Measurements from ENCODE around the gene TP53I3. TPM values are rescaled to one million over a fixed set of nuclear protein-coding genes. Genes with fewer than 3 reads are reported as not detected.

The TP53I3 gene
- total RNA-seq: 0.70 and 0.96 TPM in 2 replicates

DNA sequence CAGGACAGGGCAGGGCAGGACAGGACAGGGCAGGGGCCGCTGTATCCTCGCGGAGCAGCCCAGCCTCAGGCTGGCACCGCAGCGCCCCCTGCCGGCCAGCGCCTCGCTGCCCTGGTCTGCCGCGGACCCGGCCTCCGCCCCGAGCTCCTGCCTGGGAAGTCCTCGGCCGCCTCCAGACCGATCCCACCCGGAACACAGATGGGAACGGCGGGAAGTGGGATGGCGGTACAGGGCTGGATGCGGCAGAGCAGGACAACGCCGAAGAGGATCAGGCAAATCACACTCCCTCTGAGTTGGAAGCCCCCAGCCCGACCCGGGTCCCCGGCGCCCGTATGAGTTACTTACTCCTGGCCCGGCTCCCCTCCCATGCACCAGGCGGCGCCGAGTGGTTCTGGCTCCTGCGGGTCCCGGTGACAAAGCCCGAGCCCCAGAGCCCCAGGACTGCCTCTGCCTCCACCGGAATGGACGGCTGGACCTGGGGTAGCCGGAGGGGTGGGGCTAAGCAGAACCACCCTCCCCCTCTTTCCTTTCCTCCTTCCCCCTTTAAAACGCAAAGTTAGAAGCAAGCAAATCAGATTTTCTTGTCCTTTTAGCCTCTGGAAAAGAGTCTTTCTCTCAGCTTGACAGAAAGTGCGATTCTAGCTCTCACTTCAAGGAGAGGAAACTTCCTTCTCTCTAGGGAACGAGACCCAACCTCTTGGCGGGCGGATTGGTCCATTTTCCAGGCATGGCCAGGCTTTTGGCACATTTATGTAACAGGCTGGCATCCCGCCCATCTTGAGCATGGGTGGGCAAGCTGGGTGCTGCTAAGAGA lies at the start of gene TP53I3:
TP53I3 (minus strand) TSS at position 449 of the 814 bp plus-strand sequence. CDS start 508 bp downstream, outside the sequence.
- H3K36me3 Mint-ChIP-seq (ENCODE audit: low read depth): peaks cover 6% of the 10 kb centered on the region
- H3K4me1 Mint-ChIP-seq (ENCODE audit: low read depth): peaks cover 18% of the 10 kb centered on the region
- H3K27me3 Mint-ChIP-seq (ENCODE audit: insufficient read depth): no peaks in the 10 kb centered on the region
- intact Hi-C loops (cut with micrococcal nuclease): loop anchor here (1.0 to 5.0 kb wide), 9 partner anchors 8 to 298 kb away; partner anchors contain the start of genes ATAD2B, FAM228B, PFN4 and SF3B6
- peak; percentile 77 for DNase-seq (ENCODE audit: low spot score)
- peak within 1 kb of the TSS; percentile 85 for H3K4me3 Mint-ChIP-seq
- H3K9me3 Mint-ChIP-seq: no peaks in the 10 kb centered on the region
- H3K27ac Mint-ChIP-seq: peak within 1 kb of the TSS; percentile 75

GRCh38 chr2:24132543-24132942 lies 47.9 kb upstream of the TP53I3 start:
- Mint-ChIP-seq H3K27me3 (ENCODE audit: insufficient read depth) (peaks cover 4% of the 10 kb centered on the region), H3K36me3 (ENCODE audit: low read depth) (no peaks in the 10 kb centered on the region), H3K4me3 (no peak overlapping the region), H3K4me1 (ENCODE audit: low read depth) (no peaks in the 10 kb centered on the region), H3K9me3 (peaks cover 13% of the 10 kb centered on the region), H3K27ac (no peak overlapping the region)
- DNase-seq (ENCODE audit: low spot score): no peak
- intact Hi-C loops (cut with micrococcal nuclease): no loop called here

DNA sequence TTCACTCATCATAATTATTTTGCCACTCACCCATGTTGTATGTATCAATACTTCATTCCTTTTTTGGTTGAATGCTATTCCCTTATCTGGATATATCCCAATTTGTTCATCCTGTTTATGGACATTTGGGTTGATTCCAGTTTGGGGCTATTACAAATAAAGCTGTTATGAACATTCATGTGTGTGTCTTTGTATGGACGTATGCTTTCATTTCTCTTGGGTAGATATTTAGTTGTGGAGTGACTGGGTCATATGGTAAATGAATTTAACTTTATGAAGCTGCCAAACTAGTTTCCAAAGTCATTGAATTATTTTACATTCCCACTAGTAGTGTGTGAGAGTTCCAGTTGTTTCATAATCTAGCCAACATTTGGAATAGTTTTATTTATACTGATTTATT lies 41.3 kb upstream of the TP53I3 start:
- H3K4me1 Mint-ChIP-seq (ENCODE audit: low read depth): peaks cover 15% of the 10 kb centered on the region
- no peaks in the 10 kb centered on the region for H3K27me3 Mint-ChIP-seq (ENCODE audit: insufficient read depth)
- intact Hi-C loops (cut with micrococcal nuclease): loop anchor here (10.0 kb wide), 1 partner anchor 239 kb away; the partner anchor contains the start of gene ITSN2
- no peak overlapping the region for H3K27ac Mint-ChIP-seq
- H3K4me3 Mint-ChIP-seq: no peak overlapping the region
- no peak for DNase-seq (ENCODE audit: low spot score)
- H3K36me3 Mint-ChIP-seq (ENCODE audit: low read depth): no peaks in the 10 kb centered on the region
- H3K9me3 Mint-ChIP-seq: no peaks in the 10 kb centered on the region

DNA sequence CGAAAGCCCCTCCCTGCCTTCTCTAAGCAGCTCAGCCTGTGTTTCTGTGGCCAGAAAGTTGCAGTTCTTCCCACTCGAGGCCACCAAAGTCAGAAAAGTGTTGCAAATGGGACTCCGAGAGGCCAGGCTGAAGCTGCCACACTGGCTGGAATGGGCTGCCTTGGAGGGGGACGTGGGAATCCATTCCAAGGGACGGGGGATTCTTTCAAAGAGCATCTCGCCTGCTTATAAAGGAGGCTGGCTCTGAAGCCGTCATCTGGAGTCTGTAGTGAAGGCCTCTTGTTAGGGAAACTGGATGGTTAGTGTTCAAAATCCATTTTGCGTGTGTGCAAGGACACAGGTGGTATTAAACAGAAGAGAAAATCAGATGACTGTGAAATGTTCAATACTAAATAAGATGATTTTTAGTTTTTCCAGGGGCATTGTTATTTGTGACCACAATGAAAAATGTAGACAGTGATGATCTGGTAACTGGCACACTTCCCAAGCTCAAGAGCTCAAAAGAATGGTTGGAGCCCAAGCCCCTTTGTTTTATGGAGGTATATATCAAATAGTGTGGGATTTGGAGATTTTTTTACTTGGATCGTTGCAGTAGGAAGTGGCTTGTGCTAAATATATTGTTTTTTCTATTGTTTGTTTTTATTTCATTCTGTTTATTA lies 39.4 kb upstream of the TP53I3 start:
- Mint-ChIP-seq H3K9me3 (no peaks in the 10 kb centered on the region), H3K27me3 (ENCODE audit: insufficient read depth) (no peaks in the 10 kb centered on the region), H3K4me1 (ENCODE audit: low read depth) (peaks cover 15% of the 10 kb centered on the region), H3K36me3 (ENCODE audit: low read depth) (no peaks in the 10 kb centered on the region), H3K4me3 (peak overlapping the region; percentile 75), H3K27ac (peak overlapping the region; percentile 48)
- no peak for DNase-seq (ENCODE audit: low spot score)
- intact Hi-C loops (cut with micrococcal nuclease): loop anchor here (1.0 to 10.0 kb wide), 5 partner anchors 40 to 241 kb away; partner anchors contain the start of genes ATAD2B, ITSN2, SF3B6 and TP53I3

DNA sequence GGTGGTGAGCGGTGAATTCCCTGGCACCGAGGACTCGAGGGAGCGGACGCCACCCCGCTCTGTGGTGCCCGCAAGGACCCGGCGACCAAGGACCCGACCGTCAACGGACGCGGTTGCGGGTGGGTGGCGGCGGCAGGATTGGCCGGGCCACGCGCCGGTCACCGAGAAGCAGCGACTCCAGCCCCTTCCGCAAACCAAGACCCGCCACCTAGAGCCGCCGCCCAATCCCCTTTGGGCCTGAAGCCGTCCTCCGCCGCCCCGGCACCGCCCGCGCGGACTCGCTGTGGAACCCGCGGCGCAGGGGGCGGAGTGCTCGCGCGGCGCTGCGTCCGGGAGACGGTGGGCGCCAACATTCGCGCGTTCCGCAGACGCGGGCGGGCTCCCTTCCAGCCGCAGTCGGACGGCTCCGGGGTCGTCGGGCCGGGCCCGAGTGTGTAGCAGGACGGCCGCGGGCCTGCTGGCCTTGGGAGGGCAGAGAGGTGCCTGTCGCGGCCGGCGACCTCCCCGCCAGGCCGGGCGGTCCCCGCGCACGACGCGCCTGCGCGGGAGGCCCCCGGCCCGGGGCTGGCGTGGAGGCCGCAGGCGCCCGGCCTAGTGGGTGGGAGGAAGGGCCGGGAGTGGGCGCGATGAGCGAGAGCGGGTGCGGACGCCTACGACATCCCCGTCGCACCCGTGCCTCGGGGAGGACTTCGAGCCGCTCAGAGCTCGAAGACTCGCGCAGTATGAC lies 38.7 kb upstream of the TP53I3 start, which contains the start of the genes FAM228B and PFN4:
FAM228B (plus strand) TSS at position 275 of the 727 bp plus-strand sequence. CDS start 893 bp downstream, outside the sequence.
PFN4 (minus strand) TSS at position 140 of the 727 bp plus-strand sequence. CDS start 799 bp downstream, outside the sequence.
- peak within 1 kb of the TSS; percentile 85 for H3K4me3 Mint-ChIP-seq
- H3K9me3 Mint-ChIP-seq: no peaks in the 10 kb centered on the region
- peak within 1 kb of the TSS; percentile 86 for H3K27ac Mint-ChIP-seq
- no peaks in the 10 kb centered on the region for H3K27me3 Mint-ChIP-seq (ENCODE audit: insufficient read depth)
- H3K36me3 Mint-ChIP-seq (ENCODE audit: low read depth): no peaks in the 10 kb centered on the region
- intact Hi-C loops (cut with micrococcal nuclease): loop anchor here (1.0 to 10.0 kb wide), 5 partner anchors 39 to 241 kb away; partner anchors contain the start of genes ATAD2B, ITSN2, SF3B6 and TP53I3
- DNase-seq (ENCODE audit: low spot score): peak; percentile 66
- H3K4me1 Mint-ChIP-seq (ENCODE audit: low read depth): peaks cover 15% of the 10 kb centered on the region

DNA sequence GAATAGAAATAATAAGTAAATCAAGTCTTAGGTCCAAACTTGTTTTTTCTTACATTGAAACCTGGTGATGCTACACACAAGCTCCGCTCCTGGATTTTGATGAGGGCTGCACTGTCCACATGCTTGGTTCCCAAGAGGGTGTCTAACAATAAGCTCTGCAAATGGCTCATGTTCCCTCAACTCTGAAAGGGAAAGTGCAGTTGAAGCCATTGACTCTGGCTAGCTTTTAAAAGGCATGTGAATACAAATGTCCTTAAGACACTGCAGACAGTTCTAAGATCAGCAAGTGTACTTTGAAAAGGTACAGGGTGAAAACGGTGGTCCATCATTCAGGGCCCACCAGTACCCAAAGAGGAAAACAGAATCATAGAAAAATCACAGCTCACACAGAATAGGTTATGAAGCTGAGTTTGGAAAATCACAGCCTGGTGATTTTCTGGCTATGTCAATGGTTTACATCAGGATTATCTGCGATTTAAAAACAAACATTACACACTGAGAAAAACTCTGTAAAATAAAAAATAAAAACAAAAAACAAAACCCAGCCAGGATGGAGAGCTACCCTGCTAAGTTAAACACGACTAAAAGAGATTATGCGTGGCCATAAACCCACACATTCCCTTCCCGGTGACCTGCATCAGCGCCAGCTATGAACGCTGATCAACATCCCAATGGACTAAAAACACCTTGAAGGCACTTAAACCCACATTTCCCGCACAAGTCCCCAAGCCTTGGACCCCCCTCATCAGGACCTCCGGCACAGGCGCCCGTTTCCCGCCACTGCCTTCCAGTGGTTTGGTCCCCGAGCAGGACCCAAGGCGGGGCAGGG lies 37.9 kb upstream of the TP53I3 start:
- intact Hi-C loops (cut with micrococcal nuclease): loop anchor here (1.0 to 10.0 kb wide), 5 partner anchors 38 to 242 kb away; partner anchors contain the start of genes ATAD2B, ITSN2, SF3B6 and TP53I3

DNA sequence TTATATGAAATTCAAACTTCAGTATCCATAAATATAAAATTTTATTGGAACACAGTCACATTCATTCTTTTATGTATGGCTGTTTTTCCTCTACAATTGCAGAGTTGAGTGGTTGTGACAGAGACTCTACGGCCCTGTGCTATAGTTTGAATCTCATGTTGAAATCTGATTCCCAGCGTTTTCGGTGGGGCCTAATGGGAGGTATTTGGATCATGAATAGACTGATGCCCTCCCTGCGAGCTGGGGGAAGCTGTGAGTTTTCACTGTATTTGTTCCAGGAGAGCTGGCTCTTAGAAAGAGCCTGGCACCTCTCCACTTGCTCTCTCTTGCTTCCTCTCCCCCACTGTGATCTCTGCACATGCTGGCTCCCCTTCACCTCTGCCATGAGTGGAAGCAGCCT lies 36.8 kb upstream of the TP53I3 start:
- Mint-ChIP-seq H3K4me3 (no peak overlapping the region), H3K27me3 (ENCODE audit: insufficient read depth) (peaks cover 2% of the 10 kb centered on the region), H3K36me3 (ENCODE audit: low read depth) (no peaks in the 10 kb centered on the region), H3K27ac (no peak overlapping the region), H3K9me3 (no peaks in the 10 kb centered on the region), H3K4me1 (ENCODE audit: low read depth) (peaks cover 15% of the 10 kb centered on the region)
- DNase-seq (ENCODE audit: low spot score): no peak
- intact Hi-C loops (cut with micrococcal nuclease): loop anchor here (10.0 kb wide), 1 partner anchor 243 kb away; the partner anchor contains the start of gene ITSN2

More for the DNA sequence above, 37.9 kb upstream of the TP53I3 start:
- peak overlapping the region; percentile 85 for H3K4me3 Mint-ChIP-seq
- peaks cover 15% of the 10 kb centered on the region for H3K4me1 Mint-ChIP-seq (ENCODE audit: low read depth)
- H3K9me3 Mint-ChIP-seq: no peaks in the 10 kb centered on the region
- no peaks in the 10 kb centered on the region for H3K36me3 Mint-ChIP-seq (ENCODE audit: low read depth)
- no peaks in the 10 kb centered on the region for H3K27me3 Mint-ChIP-seq (ENCODE audit: insufficient read depth)
- H3K27ac Mint-ChIP-seq: peak overlapping the region; percentile 86
- no peak for DNase-seq (ENCODE audit: low spot score)

DNA sequence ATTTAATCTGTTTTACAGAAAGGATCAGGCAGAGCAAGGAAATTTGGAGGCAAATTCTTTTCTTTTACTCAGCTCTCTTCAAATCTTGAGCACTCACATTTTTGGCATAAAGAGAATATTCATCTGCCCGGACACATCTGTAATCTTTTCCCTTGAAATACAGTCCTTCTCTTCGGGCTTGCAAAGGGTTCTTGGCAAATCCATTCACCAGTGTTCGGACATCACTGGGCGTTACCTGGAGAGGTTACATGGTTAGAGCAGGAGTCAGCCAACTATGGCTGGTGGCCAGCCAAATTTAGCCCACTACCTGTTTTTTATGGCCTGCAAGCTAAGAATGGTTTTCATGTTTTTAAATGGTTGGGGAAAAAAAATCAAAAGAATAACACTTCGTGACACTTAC lies 36.4 kb upstream of the TP53I3 start:
- H3K4me3 Mint-ChIP-seq: no peak overlapping the region
- H3K27ac Mint-ChIP-seq: peak overlapping the region; percentile 40
- intact Hi-C loops (cut with micrococcal nuclease): loop anchor here (10.0 kb wide), 1 partner anchor 244 kb away; the partner anchor contains the start of gene ITSN2
- H3K9me3 Mint-ChIP-seq: no peaks in the 10 kb centered on the region
- DNase-seq (ENCODE audit: low spot score): no peak
- H3K27me3 Mint-ChIP-seq (ENCODE audit: insufficient read depth): peaks cover 2% of the 10 kb centered on the region
- peaks cover 15% of the 10 kb centered on the region for H3K4me1 Mint-ChIP-seq (ENCODE audit: low read depth)
- no peaks in the 10 kb centered on the region for H3K36me3 Mint-ChIP-seq (ENCODE audit: low read depth)

GRCh38 chr2:24117902-24118301 lies 33.3 kb upstream of the TP53I3 start:
- H3K4me3 Mint-ChIP-seq: no peak overlapping the region
- intact Hi-C loops (cut with micrococcal nuclease): no loop called here
- DNase-seq (ENCODE audit: low spot score): no peak
- no peaks in the 10 kb centered on the region for H3K36me3 Mint-ChIP-seq (ENCODE audit: low read depth)
- no peak overlapping the region for H3K27ac Mint-ChIP-seq
- no peaks in the 10 kb centered on the region for H3K9me3 Mint-ChIP-seq
- peaks cover 6% of the 10 kb centered on the region for H3K4me1 Mint-ChIP-seq (ENCODE audit: low read depth)
- H3K27me3 Mint-ChIP-seq (ENCODE audit: insufficient read depth): peaks cover 2% of the 10 kb centered on the region

DNA sequence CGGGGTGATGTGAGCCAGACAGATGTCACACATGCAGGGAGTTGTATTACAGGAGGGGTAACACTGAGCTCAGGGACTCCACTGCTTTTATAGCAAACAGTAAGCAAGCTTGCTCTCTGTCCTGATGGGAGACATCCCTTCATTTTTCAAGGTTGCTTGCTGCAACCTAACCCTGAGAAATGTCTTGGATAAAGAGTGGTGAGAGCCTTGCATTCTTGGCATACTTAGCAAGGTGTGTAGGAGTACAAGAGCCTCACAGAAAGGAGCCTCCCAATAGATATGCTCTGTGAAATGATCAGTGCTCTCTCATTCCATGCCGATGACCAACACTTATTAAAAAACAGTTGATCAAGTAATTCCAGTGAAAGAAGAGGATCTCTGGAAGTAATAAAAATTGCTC lies 30.4 kb upstream of the TP53I3 start:
- no peaks in the 10 kb centered on the region for H3K36me3 Mint-ChIP-seq (ENCODE audit: low read depth)
- H3K27ac Mint-ChIP-seq: no peak overlapping the region
- no peak overlapping the region for H3K4me3 Mint-ChIP-seq
- H3K9me3 Mint-ChIP-seq: no peaks in the 10 kb centered on the region
- intact Hi-C loops (cut with micrococcal nuclease): no loop called here
- no peaks in the 10 kb centered on the region for H3K4me1 Mint-ChIP-seq (ENCODE audit: low read depth)
- no peak for DNase-seq (ENCODE audit: low spot score)
- peaks cover 4% of the 10 kb centered on the region for H3K27me3 Mint-ChIP-seq (ENCODE audit: insufficient read depth)

- H3K4me3 Mint-ChIP-seq: no peak overlapping the region
- intact Hi-C loops (cut with micrococcal nuclease): no loop called here
- no peaks in the 10 kb centered on the region for H3K4me1 Mint-ChIP-seq (ENCODE audit: low read depth)
- no peaks in the 10 kb centered on the region for H3K36me3 Mint-ChIP-seq (ENCODE audit: low read depth)
- DNase-seq (ENCODE audit: low spot score): no peak
- H3K27me3 Mint-ChIP-seq (ENCODE audit: insufficient read depth): peaks cover 7% of the 10 kb centered on the region
- H3K9me3 Mint-ChIP-seq: peaks cover 29% of the 10 kb centered on the region
- no peak overlapping the region for H3K27ac Mint-ChIP-seq
Measured at GRCh38 chr2:24111407-24111901, 26.8 kb upstream of the TP53I3 start.
